Mesendoderm (in vitro differentiated cells): Measurements from ENCODE around the gene MFRP.

ENCODE experiments used
- DNase-seq: peaks from one replicate; pipeline ENCODE4 v3.0.0; 2013
- H2AK5ac ChIP-seq: 2 replicates; pipeline ENCODE4 v1.6.1; 2013; ENCODE audit warnings: low read length, inconsistent platforms
- H2BK120ac ChIP-seq: 2 replicates; pipeline ENCODE4 v1.6.1; 2013; ENCODE audit warnings: low read depth, mild to moderate bottlenecking, low read length, moderate library complexity, mixed read lengths
- H2BK15ac ChIP-seq: replicated peaks from 2 replicates; pipeline ENCODE4 v1.6.1; 2013; ENCODE audit warnings: low read depth, mild to moderate bottlenecking, moderate library complexity
- H2BK5ac ChIP-seq: 2 replicates; pipeline ENCODE4 v1.6.1; 2013; ENCODE audit warnings: low read length, inconsistent platforms
- H3K18ac ChIP-seq: 2 replicates; pipeline ENCODE4 v1.6.1; 2013; ENCODE audit warnings: mild to moderate bottlenecking, low read length, mixed read lengths
- H3K23ac ChIP-seq: one replicate; pipeline ENCODE4 v1.6.1; 2013; ENCODE audit warnings: low read length
- H3K27ac ChIP-seq: 2 replicates; pipeline ENCODE4 v1.5.1; 2013; ENCODE audit warnings: low read depth, mild to moderate bottlenecking, inconsistent platforms, low read length, moderate library complexity
- H3K27me3 ChIP-seq: 2 replicates; pipeline ENCODE4 v1.6.1; 2013; ENCODE audit warnings: low read length, control low read depth, mild to moderate bottlenecking, inconsistent platforms; ENCODE audit not compliant: insufficient read depth, poor library complexity
- H3K36me3 ChIP-seq: 2 replicates; pipeline ENCODE4 v1.6.1; 2013; ENCODE audit warnings: low read length, inconsistent platforms; ENCODE audit not compliant: control insufficient read depth, insufficient read depth
- H3K4ac ChIP-seq: one replicate; pipeline ENCODE4 v1.6.1; 2013; ENCODE audit warnings: low read depth, mild to moderate bottlenecking, low read length, moderate library complexity
- H3K4me1 ChIP-seq: 2 replicates; pipeline ENCODE4 v1.6.1; 2013; ENCODE audit warnings: low read depth, low read length, inconsistent platforms; ENCODE audit not compliant: control insufficient read depth
- H3K4me2 ChIP-seq: 2 replicates; pipeline ENCODE4 v1.6.1; 2013; ENCODE audit warnings: low read length
- H3K4me3 ChIP-seq: 2 replicates; pipeline ENCODE4 v1.5.1; 2013; ENCODE audit warnings: mild to moderate bottlenecking, low read length
- H3K56ac ChIP-seq: one replicate; pipeline ENCODE4 v1.6.1; 2013; ENCODE audit warnings: low read length
- H3K79me1 ChIP-seq: 2 replicates; pipeline ENCODE4 v1.6.1; 2013; ENCODE audit warnings: low read length, inconsistent platforms
- H3K79me2 ChIP-seq: 2 replicates; pipeline ENCODE4 v1.6.1; 2013; ENCODE audit warnings: mild to moderate bottlenecking, low read length; ENCODE audit not compliant: control insufficient read depth, insufficient read depth
- H3K9ac ChIP-seq: 2 replicates; pipeline ENCODE4 v1.6.1; 2013; ENCODE audit warnings: low read length, inconsistent platforms
- H4K5ac ChIP-seq: one replicate; pipeline ENCODE4 v1.6.1; 2013; ENCODE audit warnings: low read length
- H4K8ac ChIP-seq: one replicate; pipeline ENCODE4 v1.6.1; 2013; ENCODE audit warnings: low read depth, mild to moderate bottlenecking, control low read depth, low read length, moderate library complexity
- WGBS: extraction: QIAGEN DNeasy Blood & Tissue Kit; methylation state at CpG from one replicate; pipeline ENCODE4 v1.1.7; 2013; ENCODE audit warnings: low lambda C conversion rate, missing lambda C conversion rate; ENCODE audit not compliant: insufficient coverage; ENCODE audit errors: extremely low coverage; 5-methylcytosine and 5-hydroxymethylcytosine counted together

The MFRP gene

GRCh38 chr11:119336744-119337469 lies 9.6 kb downstream of the MFRP start:
- H3K4me2 ChIP-seq, result peak overlapping the region; percentile 17
- no CpG with 5 or more reads among the region's 9 CpGs for WGBS

GRCh38 chr11:119335655-119336543 lies 10.6 kb downstream of the MFRP start:
- H3K56ac ChIP-seq, result peak overlapping the region; percentile 100
- no peak overlapping the region for H4K8ac ChIP-seq
- peaks cover 16% of the 10 kb centered on the region for H3K79me1 ChIP-seq
- peak overlapping the region; percentile 100 for H3K9ac ChIP-seq
- H3K79me2 ChIP-seq, result peaks cover 20% of the 10 kb centered on the region
- no peak overlapping the region for H2BK5ac ChIP-seq
- no peak overlapping the region for H4K5ac ChIP-seq
- no peak overlapping the region for H2BK120ac ChIP-seq
- H3K27ac ChIP-seq, result no peak overlapping the region
- H2BK15ac ChIP-seq, result no peak overlapping the region
- no peak overlapping the region for H3K4ac ChIP-seq
- H2AK5ac ChIP-seq, result no peak overlapping the region
- H3K4me1 ChIP-seq, result peaks cover 14% of the 10 kb centered on the region
- no CpG with 5 or more reads among the region's 30 CpGs for WGBS
- H3K36me3 ChIP-seq, result no peaks in the 10 kb centered on the region
- H3K18ac ChIP-seq, result no peak overlapping the region
- no peak overlapping the region for H3K23ac ChIP-seq
- DNase-seq, result no peak
- H3K27me3 ChIP-seq, result peaks cover 6% of the 10 kb centered on the region
- peak overlapping the region; percentile 86 for H3K4me2 ChIP-seq
- no peak overlapping the region for H3K4me3 ChIP-seq

More at GRCh38 chr11:119336744-119337469, 9.6 kb downstream of the MFRP start:
- peak overlapping the region; percentile 62 for H3K27ac ChIP-seq
- peak overlapping the region; percentile 67 for H3K9ac ChIP-seq
- no peak overlapping the region for H3K4me3 ChIP-seq
- H3K4ac ChIP-seq, result no peak overlapping the region
- H3K79me2 ChIP-seq, result peaks cover 20% of the 10 kb centered on the region
- DNase-seq, result no peak
- H2BK15ac ChIP-seq, result no peak overlapping the region
- H3K79me1 ChIP-seq, result peaks cover 16% of the 10 kb centered on the region
- no peak overlapping the region for H2BK120ac ChIP-seq
- H3K18ac ChIP-seq, result no peak overlapping the region
- no peaks in the 10 kb centered on the region for H3K36me3 ChIP-seq
- H3K23ac ChIP-seq, result no peak overlapping the region
- H3K4me1 ChIP-seq, result peaks cover 14% of the 10 kb centered on the region
- no peak overlapping the region for H4K8ac ChIP-seq
- no peak overlapping the region for H2AK5ac ChIP-seq
- peak overlapping the region; percentile 82 for H3K56ac ChIP-seq
- peaks cover 11% of the 10 kb centered on the region for H3K27me3 ChIP-seq
- no peak overlapping the region for H4K5ac ChIP-seq
- H2BK5ac ChIP-seq, result no peak overlapping the region

- DNase-seq, result no peak
- no peaks in the 10 kb centered on the region for H3K36me3 ChIP-seq
- no peak overlapping the region for H2BK15ac ChIP-seq
- H3K79me1 ChIP-seq, result peaks cover 16% of the 10 kb centered on the region
- peak overlapping the region; percentile 100 for H3K56ac ChIP-seq
- no peak overlapping the region for H4K5ac ChIP-seq
- H3K18ac ChIP-seq, result no peak overlapping the region
- WGBS, result no CpG with 5 or more reads among the region's 15 CpGs
- no peak overlapping the region for H2BK5ac ChIP-seq
- peak overlapping the region; percentile 100 for H3K9ac ChIP-seq
- H3K27me3 ChIP-seq, result peaks cover 4% of the 10 kb centered on the region
- no peak overlapping the region for H3K27ac ChIP-seq
- no peak overlapping the region for H4K8ac ChIP-seq
- H3K4me3 ChIP-seq, result peak overlapping the region; percentile 100
- H2AK5ac ChIP-seq, result peak overlapping the region; percentile 5
- peaks cover 14% of the 10 kb centered on the region for H3K4me1 ChIP-seq
- H3K4ac ChIP-seq, result no peak overlapping the region
- peak overlapping the region; percentile 86 for H3K4me2 ChIP-seq
- no peak overlapping the region for H2BK120ac ChIP-seq
- no peak overlapping the region for H3K23ac ChIP-seq
- peaks cover 20% of the 10 kb centered on the region for H3K79me2 ChIP-seq
These were observed 11.3 kb downstream of the MFRP start for GRCh38 chr11:119335091-119335654.

GRCh38 chr11:119334174-119334930 lies 12.2 kb downstream of the MFRP start, which contains the start of gene RNF26:
Gene RNF26, plus strand, starts transcription at chr11:119334527. Its CDS starts 596 bp downstream, at chr11:119335123.
- peak within 1 kb of the TSS; percentile 55 for H3K18ac ChIP-seq
- no CpG with 5 or more reads among the region's 54 CpGs for WGBS

GRCh38 chr11:119332111-119332765 lies 14.3 kb downstream of the MFRP start:
- Histone ChIP-seq H4K5ac (no peak overlapping the region), H3K4me2 (no peak overlapping the region), H2BK15ac (no peak overlapping the region), H3K4me1 (peaks cover 9% of the 10 kb centered on the region), H2AK5ac (no peak overlapping the region), H3K27me3 (no peaks in the 10 kb centered on the region), H3K23ac (no peak overlapping the region), H3K79me2 (peaks cover 20% of the 10 kb centered on the region), H3K4me3 (no peak overlapping the region), H2BK120ac (no peak overlapping the region), H3K79me1 (peaks cover 16% of the 10 kb centered on the region), H3K4ac (no peak overlapping the region), H2BK5ac (no peak overlapping the region), H3K36me3 (no peaks in the 10 kb centered on the region), H3K27ac (no peak overlapping the region), H4K8ac (no peak overlapping the region), H3K56ac (peak overlapping the region; percentile 25), H3K18ac (no peak overlapping the region), H3K9ac (no peak overlapping the region)
- no peak for DNase-seq
- no CpG with 5 or more reads among the region's 4 CpGs for WGBS

More at GRCh38 chr11:119334174-119334930, 12.2 kb downstream of the MFRP start, which contains the start of gene RNF26:
- H4K5ac ChIP-seq, result peak within 1 kb of the TSS; percentile 87
- H3K23ac ChIP-seq, result peak within 1 kb of the TSS; percentile 80
- DNase-seq, result peak; percentile 100
- peak within 1 kb of the TSS; percentile 100 for H3K9ac ChIP-seq
- H2BK120ac ChIP-seq, result no peak within 1 kb of the TSS
- peaks cover 3% of the 10 kb centered on the region for H3K27me3 ChIP-seq
- H4K8ac ChIP-seq, result peak within 1 kb of the TSS; percentile 70
- peak within 1 kb of the TSS; percentile 56 for H3K27ac ChIP-seq
- peaks cover 14% of the 10 kb centered on the region for H3K4me1 ChIP-seq
- no peaks in the 10 kb centered on the region for H3K36me3 ChIP-seq
- H3K56ac ChIP-seq, result peak within 1 kb of the TSS; percentile 100
- H2BK5ac ChIP-seq, result no peak within 1 kb of the TSS
- H3K4me3 ChIP-seq, result peak within 1 kb of the TSS; percentile 100
- peak within 1 kb of the TSS; percentile 62 for H3K4ac ChIP-seq
- H2AK5ac ChIP-seq, result peak within 1 kb of the TSS; percentile 100
- H3K4me2 ChIP-seq, result peak within 1 kb of the TSS; percentile 86
- H3K79me1 ChIP-seq, result peaks cover 16% of the 10 kb centered on the region
- no peak within 1 kb of the TSS for H2BK15ac ChIP-seq
- peaks cover 20% of the 10 kb centered on the region for H3K79me2 ChIP-seq
